Naive thymus-derived CD4-positive, alpha-beta T cell (primary cell): ENCODE measurements around the gene CTSA. TPM values are rescaled to one million over a fixed set of nuclear protein-coding genes. Genes with fewer than 3 reads are reported as not detected.
A peak's percentile ranks its signal among the peaks of the same experiment; 100 is the strongest.
"Not testable (repeated sequence)": the region's sequence is repeated elsewhere in the genome, so short reads cannot be mapped to it uniquely, and the experiment has no call there.

Experiments
- ATAC-seq: fragments of 150-1000 bp; cut with Tn5 transposase; 2 replicates; pipeline ENCODE4 v1.10.0; 2021; ENCODE audit warnings: mild to moderate bottlenecking, moderate library complexity
- CTCF ChIA-PET: fragments of 350-600 bp; sonication (Branson Sonifier 250); formaldehyde crosslinking; loops from one replicate; lab custom pipeline; 2021; ENCODE audit warnings: antibody characterized with exemption; lab: Charles Lee
- POLR2A ChIA-PET: fragments of 350-600 bp; sonication (Branson Sonifier 250); formaldehyde crosslinking; loops from one replicate; lab custom pipeline; 2021; ENCODE audit warnings: antibody characterized with exemption, inconsistent platforms; lab: Charles Lee
- DNase-seq, 9 donors: peaks; one replicate each; pipeline versions ENCODE4 v3.0.0 to v3.0.0-alpha.2; 2020 to 2022; ENCODE audit warnings: mixed read lengths in 1 of 9
- H3K27ac ChIP-seq: one replicate; pipeline ENCODE4 v1.7.0; 2013; ENCODE audit warnings: mild to moderate bottlenecking, low read depth, low read length, moderate library complexity
- H3K27me3 ChIP-seq, 2 donors: one replicate each; pipeline ENCODE4 v1.7.0; 2013; ENCODE audit warnings: low read length in 2 of 2, mild to moderate bottlenecking in 2 of 2, moderate library complexity in 2 of 2; ENCODE audit not compliant: control insufficient read depth in 2 of 2, insufficient read depth in 2 of 2
- H3K36me3 ChIP-seq, 3 experiments: 1 replicate in 2 of 3; 2 replicates in 1 of 3; pipeline ENCODE4 v1.7.0; 2013; ENCODE audit warnings: low read length in 3 of 3, mild to moderate bottlenecking in 3 of 3, moderate library complexity in 1 of 3; ENCODE audit not compliant: insufficient read depth in 3 of 3, control insufficient read depth in 2 of 3
- H3K4me1 ChIP-seq, 2 donors: one replicate each; pipeline ENCODE4 v1.7.0; 2013; ENCODE audit warnings: low read length in 2 of 2, mild to moderate bottlenecking in 2 of 2, moderate library complexity in 1 of 2; ENCODE audit not compliant: control insufficient read depth in 2 of 2, insufficient read depth in 2 of 2
- H3K4me3 ChIP-seq: 2 replicates; pipeline ENCODE4 v1.7.0; 2013; ENCODE audit warnings: mild to moderate bottlenecking, low read length
- H3K9me3 ChIP-seq, 3 experiments: 1 replicate in 2 of 3; 2 replicates in 1 of 3; pipeline ENCODE4 v1.7.0; 2013; ENCODE audit warnings: low read length in 3 of 3; ENCODE audit not compliant: control insufficient read depth in 2 of 3
- H3K27ac Mint-ChIP-seq, 9 donors: one replicate each; pipeline ENCODE4 v1.8.0; 2020 to 2022; ENCODE audit warnings: mixed read lengths in 9 of 9, mild to moderate bottlenecking in 8 of 9, moderate library complexity in 5 of 9, inconsistent platforms in 2 of 9
- H3K27me3 Mint-ChIP-seq, 5 donors: one replicate each; pipeline ENCODE4 v1.8.0; 2021 to 2022; ENCODE audit warnings: mixed read lengths in 5 of 5, mild to moderate bottlenecking in 1 of 5
- H3K36me3 Mint-ChIP-seq, 5 donors: one replicate each; pipeline ENCODE4 v1.8.0; 2020 to 2022; ENCODE audit warnings: mixed read lengths in 5 of 5, mild to moderate bottlenecking in 3 of 5, inconsistent platforms in 1 of 5
- H3K4me1 Mint-ChIP-seq, 7 donors: one replicate each; pipeline ENCODE4 v1.8.0; 2020 to 2022; ENCODE audit warnings: mixed read lengths in 7 of 7, mild to moderate bottlenecking in 3 of 7, inconsistent platforms in 1 of 7
- H3K4me3 Mint-ChIP-seq, 10 donors: one replicate each; pipeline ENCODE4 v1.8.0; 2020 to 2022; ENCODE audit warnings: mild to moderate bottlenecking in 10 of 10, mixed read lengths in 10 of 10, moderate library complexity in 6 of 10, inconsistent platforms in 2 of 10
- H3K9me3 Mint-ChIP-seq, 11 donors: one replicate each; pipeline ENCODE4 v1.8.0; 2020 to 2022; ENCODE audit warnings: mixed read lengths in 11 of 11, mild to moderate bottlenecking in 4 of 11, inconsistent platforms in 1 of 11, moderate library complexity in 1 of 11
- intact Hi-C, 2 donors: fragments of 100-400 bp; cut with micrococcal nuclease; formaldehyde crosslinking; loops; one replicate each; pipeline ENCODE4 v1.15.1; 2023
- polyA plus RNA-seq, 2 donors: library from polyadenylated mRNA; unstranded; fragments of 300-500 nt; fragmentation: Illumina TruSeq; gene quantifications; one replicate each; pipeline ENCODE4 v1.2.3, GENCODE V29; 2021
- total RNA-seq, 6 experiments: library from RNA in 5 of 6; stranded (reverse) in 5 of 6; gene quantifications; 1 replicate in 5 of 6; 2 replicates in 1 of 6; pipeline ENCODE4 v1.2.3 and lab custom pipeline; 2021 to 2026

The CTSA gene
- total and polyA plus RNA-seq, 7 experiments from 2014 or later: 59.6 to 151 (median 65.1) TPM

GRCh38 chr20:45896641-45897161 is 5.6 kb downstream of the CTSA start:
- ATAC-seq: no peak
- no peaks in the 10 kb centered on the region for H3K27me3 ChIP-seq
- Mint-ChIP-seq H3K27me3 (no peaks in the 10 kb centered on the region), H3K4me3 (no peak overlapping the region), H3K36me3 (peaks cover 4 to 27% (median 8%) of the 10 kb centered on the region in 5 donors), H3K27ac (no peak overlapping the region), H3K4me1 (peaks cover 10 to 24% (median 17%) of the 10 kb centered on the region in 7 donors), H3K9me3 (no peaks in the 10 kb centered on the region)
- POLR2A ChIA-PET: no interaction called here
- no peak overlapping the region for H3K27ac ChIP-seq
- H3K4me3 ChIP-seq: no peak overlapping the region
- CTCF ChIA-PET: no interaction called here
- peaks cover 0 to 44% (median 4%) of the 10 kb centered on the region in 3 experiments for H3K36me3 ChIP-seq
- intact Hi-C loops: no loop called here
- H3K9me3 ChIP-seq: no peaks in the 10 kb centered on the region
- DNase-seq: no peak
- H3K4me1 ChIP-seq: peaks cover 14 to 23% of the 10 kb centered on the region in 2 donors

GRCh38 chr20:45897289-45897688 is 6.2 kb downstream of the CTSA start:
- Histone ChIP-seq H3K4me3 (no peak overlapping the region), H3K4me1 (peaks cover 8 to 17% of the 10 kb centered on the region in 2 donors), H3K9me3 (no peaks in the 10 kb centered on the region), H3K36me3 (peaks cover 0 to 44% (median 4%) of the 10 kb centered on the region in 3 experiments), H3K27ac (no peak overlapping the region), H3K27me3 (no peaks in the 10 kb centered on the region)
- Mint-ChIP-seq H3K4me3 (no peak overlapping the region), H3K9me3 (no peaks in the 10 kb centered on the region), H3K4me1 (peaks cover 6 to 19% (median 13%) of the 10 kb centered on the region in 7 donors), H3K27me3 (no peaks in the 10 kb centered on the region), H3K27ac (no peak overlapping the region), H3K36me3 (peaks cover 4 to 27% (median 8%) of the 10 kb centered on the region in 5 donors)
- no peak for DNase-seq
- intact Hi-C loops: no loop called here
- ChIA-PET CTCF (no interaction called here), POLR2A (interaction anchor here (1.7 kb wide), 1 partner anchor 16 kb away, joined by 4 read pairs; the partner anchor contains the start of gene ZSWIM1)
- no peak for ATAC-seq

GRCh38 chr20:45897692-45898091 is 6.6 kb downstream of the CTSA start:
- CTCF ChIA-PET: no interaction called here
- POLR2A ChIA-PET: interaction anchor here (1.7 kb wide), 1 partner anchor 17 kb away, joined by 4 read pairs; the partner anchor contains the start of gene ZSWIM1
- Mint-ChIP-seq H3K36me3 (peaks cover 4 to 27% (median 8%) of the 10 kb centered on the region in 5 donors), H3K4me3 (no peak overlapping the region), H3K27ac (no peak overlapping the region), H3K27me3 (no peaks in the 10 kb centered on the region), H3K9me3 (no peaks in the 10 kb centered on the region), H3K4me1 (peaks cover 2 to 15% (median 9%) of the 10 kb centered on the region in 7 donors)
- no peaks in the 10 kb centered on the region for H3K9me3 ChIP-seq
- H3K27me3 ChIP-seq: no peaks in the 10 kb centered on the region
- no peak for DNase-seq
- intact Hi-C loops: no loop called here
- peaks cover 4 to 13% of the 10 kb centered on the region in 2 donors for H3K4me1 ChIP-seq
- H3K4me3 ChIP-seq: no peak overlapping the region
- ATAC-seq: no peak
- H3K36me3 ChIP-seq: peaks cover 0 to 44% (median 4%) of the 10 kb centered on the region in 3 experiments
- no peak overlapping the region for H3K27ac ChIP-seq

GRCh38 chr20:45898285-45898684 is 7.2 kb downstream of the CTSA start:
- Histone ChIP-seq H3K27ac (no peak overlapping the region), H3K4me1 (peaks cover 0 to 7% of the 10 kb centered on the region in 2 donors), H3K4me3 (no peak overlapping the region), H3K9me3 (no peaks in the 10 kb centered on the region), H3K27me3 (no peaks in the 10 kb centered on the region), H3K36me3 (peaks cover 0 to 44% (median 4%) of the 10 kb centered on the region in 3 experiments)
- Mint-ChIP-seq H3K4me3 (no peak overlapping the region), H3K27me3 (no peaks in the 10 kb centered on the region), H3K27ac (no peak overlapping the region), H3K4me1 (peaks cover 0 to 9% (median 4%) of the 10 kb centered on the region in 7 donors), H3K36me3 (peaks cover 4 to 27% (median 8%) of the 10 kb centered on the region in 5 donors), H3K9me3 (no peaks in the 10 kb centered on the region)
- ChIA-PET CTCF (no interaction called here), POLR2A (interaction anchor here (1.7 kb wide), 1 partner anchor 17 kb away, joined by 4 read pairs; the partner anchor contains the start of gene ZSWIM1)
- intact Hi-C loops: no loop called here
- DNase-seq: no peak
- no peak for ATAC-seq

GRCh38 chr20:45899046-45899835 is 8.1 kb downstream of the CTSA start:
- Mint-ChIP-seq H3K27me3 (no peaks in the 10 kb centered on the region), H3K27ac (peak overlapping the region in 2 of 9 donors; percentile 8 to 78), H3K4me1 (peaks cover 0 to 2% (median 0%) of the 10 kb centered on the region in 7 donors), H3K4me3 (no peak overlapping the region), H3K36me3 (peaks cover 2 to 22% (median 4%) of the 10 kb centered on the region in 5 donors), H3K9me3 (no peaks in the 10 kb centered on the region)
- ChIA-PET CTCF (interaction anchor here (0.8 kb wide), 1 partner anchor 10 kb away, joined by 4 read pairs; no protein-coding TSS in a partner anchor), POLR2A (interaction anchor here (1.2 kb wide), 1 partner anchor 9 kb away, joined by 3 read pairs; the partner anchor contains the start of genes CTSA and NEURL2)
- H3K27ac ChIP-seq: no peak overlapping the region
- DNase-seq (no peak), ATAC-seq (no peak)
- no peaks in the 10 kb centered on the region for H3K9me3 ChIP-seq
- H3K4me1 ChIP-seq: peaks cover 0 to 2% of the 10 kb centered on the region in 2 donors
- H3K27me3 ChIP-seq: no peaks in the 10 kb centered on the region
- no peak overlapping the region for H3K4me3 ChIP-seq
- intact Hi-C loops: no loop called here
- peaks cover 0 to 37% (median 0%) of the 10 kb centered on the region in 3 experiments for H3K36me3 ChIP-seq

- H3K27me3 Mint-ChIP-seq, H3K27me3 ChIP-seq, H3K4me1 ChIP-seq, H3K4me3 Mint-ChIP-seq, DNase-seq, H3K9me3 Mint-ChIP-seq, intact Hi-C loops, H3K4me1 Mint-ChIP-seq, H3K27ac ChIP-seq, ATAC-seq, H3K27ac Mint-ChIP-seq, CTCF ChIA-PET, H3K9me3 ChIP-seq, POLR2A ChIA-PET, H3K4me3 ChIP-seq: not testable (repeated sequence)
- H3K36me3 ChIP-seq: peaks cover 0 to 25% (median 0%) of the 10 kb centered on the region in 3 experiments
- peaks cover 0 to 19% (median 4%) of the 10 kb centered on the region in 5 donors for H3K36me3 Mint-ChIP-seq
Observed at GRCh38 chr20:45901332-45901731, 10.2 kb downstream of the CTSA start.
